Kidney (tissue), 14 donors: Measurements from ENCODE around the gene RRAS2. TPM values are rescaled to one million over a fixed set of nuclear protein-coding genes. Genes with fewer than 3 reads are reported as not detected.

Source experiments
- DNase-seq, 5 donors: peaks; one replicate each; pipeline ENCODE4 v3.0.0-alpha.2; 2013 to 2020
- FAIRE-seq: peaks from 2 replicates; lab custom pipeline; 2012; peaks lifted over from hg19 to GRCh38; lab: Jason Lieb, UNC
- H3K27ac ChIP-seq, 2 donors: one replicate each; pipeline ENCODE4 v1.7.0; 2013; ENCODE audit warnings: low read depth in 2 of 2, low read length in 2 of 2, inconsistent platforms in 1 of 2
- H3K27me3 ChIP-seq: one replicate; pipeline ENCODE4 v1.7.1; 2013; ENCODE audit warnings: low read length, inconsistent platforms; ENCODE audit not compliant: control insufficient read depth, insufficient read depth
- H3K36me3 ChIP-seq, 3 donors: one replicate each; pipeline versions ENCODE4 v1.7.0 to v1.7.1; 2013; ENCODE audit warnings: low read length in 3 of 3, control low read depth in 1 of 3, inconsistent platforms in 1 of 3; ENCODE audit not compliant: insufficient read depth in 3 of 3, control insufficient read depth in 2 of 3
- H3K4me1 ChIP-seq, 3 donors: one replicate each; pipeline versions ENCODE4 v1.7.0 to v1.7.1; 2013; ENCODE audit warnings: low read length in 3 of 3, inconsistent platforms in 1 of 3, low read depth in 1 of 3; ENCODE audit not compliant: control insufficient read depth in 2 of 3, insufficient read depth in 2 of 3
- H3K4me3 ChIP-seq, 3 donors: one replicate each; pipeline versions ENCODE4 v1.7.0 to v1.8.1; 2013; ENCODE audit warnings: low read length in 3 of 3, control low read depth in 1 of 3, inconsistent platforms in 1 of 3
- H3K9ac ChIP-seq, 3 donors: one replicate each; pipeline versions ENCODE4 v1.7.0 to v1.7.1; 2013; ENCODE audit warnings: low read length in 3 of 3, control low read depth in 1 of 3, inconsistent platforms in 1 of 3
- H3K9me3 ChIP-seq, 3 donors: one replicate each; pipeline versions ENCODE4 v1.7.0 to v1.7.1; 2013; ENCODE audit warnings: low read length in 3 of 3, control low read depth in 1 of 3, inconsistent platforms in 1 of 3; ENCODE audit not compliant: control insufficient read depth in 2 of 3, insufficient read depth in 1 of 3
- intact Hi-C: fragments of 100-400 bp; cut with DNase I; formaldehyde crosslinking; loops from one replicate; pipeline ENCODE4 v1.11.1; 2022
- polyA plus RNA-seq: library from polyadenylated mRNA; stranded (reverse); fragments of 350-450 nt; fragmentation: Illumina TruSeq; extraction: RNeasy Lipid Tissue Mini Kit (QIAGEN cat#74804); gene quantifications from one replicate; pipeline ENCODE4 v1.2.3, GENCODE V29; 2014; ENCODE audit warnings: low read depth, low replicate concordance; ENCODE audit not compliant: insufficient read depth
- total RNA-seq: library from RNA; stranded (reverse); fragmentation: NEBNext Ultra II Directional; extraction: Animal tissue kit (Norgen Biotek cat#: 25700); gene quantifications from one replicate; pipeline ENCODE4 v1.2.1, GENCODE V29; 2021
- TF ChIP-seq, protein P1 (sequence below): IDR thresholded peaks from 3 replicates; pipeline ENCODE4 v1.5.1; 2012; ENCODE audit warnings: mild to moderate bottlenecking, moderate library complexity, borderline replicate concordance; ENCODE audit not compliant: insufficient read depth; ENCODE audit errors: extremely low read depth
- donor health status: control.
- donor health status: control.
- donor health status: control.
- donor health status: control.
- donor health status: control.
- donor health status: DM: yes; HTN: yes; CAD: no.
- donor health status: Normal renal cell carcinoma (clear cell type).

Gene RRAS2
- total and polyA plus RNA-seq, 2 donors from 2014 or later = 23.3 to 33.2 TPM

DNA sequence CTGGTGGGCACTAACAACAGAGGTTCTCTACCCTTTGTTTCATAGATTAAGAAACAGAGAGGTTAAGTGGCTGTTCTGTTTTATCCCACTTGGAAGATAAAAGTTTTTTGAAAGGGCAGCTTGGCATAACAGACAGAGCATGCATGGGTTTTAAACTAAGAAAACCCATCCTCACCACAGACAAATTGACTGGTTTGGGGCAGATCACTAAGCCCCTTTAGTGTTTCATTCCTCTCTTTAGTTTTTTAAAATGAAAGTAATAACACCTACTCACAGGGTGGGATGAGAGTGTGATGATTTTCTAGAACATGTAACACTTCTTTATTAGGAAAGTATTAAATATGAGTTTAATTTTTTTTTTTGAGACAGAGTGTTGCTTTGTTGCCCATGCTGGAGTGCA, 12.3 kb upstream of the RRAS2 start:
- intact Hi-C loops = no loop called here
- Histone ChIP-seq H3K4me3 (no peak overlapping the region), H3K9me3 (no peaks in the 10 kb centered on the region), H3K9ac (no peak overlapping the region), H3K36me3 (no peaks in the 10 kb centered on the region), H3K27me3 (no peaks in the 10 kb centered on the region), H3K4me1 (no peaks in the 10 kb centered on the region), H3K27ac (no peak overlapping the region)
- DNase-seq (no peak), FAIRE-seq (no peak)
- TF ChIP-seq, protein P1, sequence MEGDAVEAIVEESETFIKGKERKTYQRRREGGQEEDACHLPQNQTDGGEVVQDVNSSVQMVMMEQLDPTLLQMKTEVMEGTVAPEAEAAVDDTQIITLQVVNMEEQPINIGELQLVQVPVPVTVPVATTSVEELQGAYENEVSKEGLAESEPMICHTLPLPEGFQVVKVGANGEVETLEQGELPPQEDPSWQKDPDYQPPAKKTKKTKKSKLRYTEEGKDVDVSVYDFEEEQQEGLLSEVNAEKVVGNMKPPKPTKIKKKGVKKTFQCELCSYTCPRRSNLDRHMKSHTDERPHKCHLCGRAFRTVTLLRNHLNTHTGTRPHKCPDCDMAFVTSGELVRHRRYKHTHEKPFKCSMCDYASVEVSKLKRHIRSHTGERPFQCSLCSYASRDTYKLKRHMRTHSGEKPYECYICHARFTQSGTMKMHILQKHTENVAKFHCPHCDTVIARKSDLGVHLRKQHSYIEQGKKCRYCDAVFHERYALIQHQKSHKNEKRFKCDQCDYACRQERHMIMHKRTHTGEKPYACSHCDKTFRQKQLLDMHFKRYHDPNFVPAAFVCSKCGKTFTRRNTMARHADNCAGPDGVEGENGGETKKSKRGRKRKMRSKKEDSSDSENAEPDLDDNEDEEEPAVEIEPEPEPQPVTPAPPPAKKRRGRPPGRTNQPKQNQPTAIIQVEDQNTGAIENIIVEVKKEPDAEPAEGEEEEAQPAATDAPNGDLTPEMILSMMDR = no peak

- Histone ChIP-seq H3K9ac (no peak overlapping the region), H3K9me3 (no peaks in the 10 kb centered on the region), H3K4me1 (no peaks in the 10 kb centered on the region), H3K4me3 (no peak overlapping the region), H3K27ac (no peak overlapping the region), H3K36me3 (no peaks in the 10 kb centered on the region), H3K27me3 (no peaks in the 10 kb centered on the region)
- DNase-seq = no peak
- no peak for FAIRE-seq
- intact Hi-C loops = no loop called here
- TF ChIP-seq, protein P1 = no peak
Measured at GRCh38 chr11:14370496-14370895, 11.5 kb upstream of the RRAS2 start.

- no peaks in the 10 kb centered on the region for H3K4me1 ChIP-seq
- DNase-seq (no peak), FAIRE-seq (no peak)
- H3K9ac ChIP-seq = no peak overlapping the region
- no peak overlapping the region for H3K4me3 ChIP-seq
- no peak overlapping the region for H3K27ac ChIP-seq
- H3K36me3 ChIP-seq = no peaks in the 10 kb centered on the region
- intact Hi-C loops = no loop called here
- TF ChIP-seq, protein P1 = no peak
- H3K27me3 ChIP-seq = no peaks in the 10 kb centered on the region
- no peaks in the 10 kb centered on the region for H3K9me3 ChIP-seq
Measured at GRCh38 chr11:14369598-14369997, 10.6 kb upstream of the RRAS2 start.

DNA sequence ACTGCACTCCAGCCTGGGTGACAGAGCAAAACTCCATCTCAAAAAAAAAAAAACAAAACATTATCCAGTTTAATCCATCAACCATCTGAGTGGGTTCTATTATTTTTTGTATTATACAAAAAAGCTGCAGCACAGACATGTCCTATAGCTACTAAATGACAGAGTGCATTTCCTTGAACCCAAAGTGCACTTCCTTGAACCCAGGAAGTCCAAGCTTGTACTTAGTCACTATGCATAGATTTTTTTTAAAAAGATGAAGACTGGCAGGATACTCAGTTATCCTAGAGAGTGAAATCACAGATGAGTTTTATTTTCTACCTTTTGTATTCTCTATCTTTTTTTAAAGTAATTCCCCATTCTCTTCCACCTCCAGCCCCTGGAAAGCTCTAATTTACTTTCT, 8.0 kb upstream of the RRAS2 start:
- no peaks in the 10 kb centered on the region for H3K27me3 ChIP-seq
- H3K4me3 ChIP-seq = no peak overlapping the region
- H3K4me1 ChIP-seq = no peaks in the 10 kb centered on the region
- DNase-seq (no peak), FAIRE-seq (no peak)
- TF ChIP-seq, protein P1 = no peak
- H3K36me3 ChIP-seq = no peaks in the 10 kb centered on the region
- H3K27ac ChIP-seq = no peak overlapping the region
- H3K9me3 ChIP-seq = no peaks in the 10 kb centered on the region
- no peak overlapping the region for H3K9ac ChIP-seq
- intact Hi-C loops = no loop called here
